Stimulated activated naive CD8-positive, alpha-beta T cell treated with anti-CD3 and anti-CD28 coated beads, Interleukin-15, Interleukin-2, amounts not matched to agents 100 ng/mL and 50 ng/mL, for 24 hours (primary cell): ENCODE measurements around the gene ZNF385C.
"Not testable (repeated sequence)": the region's sequence is repeated elsewhere in the genome, so short reads cannot be mapped to it uniquely, and the experiment has no call there.

Experiments
- H3K27ac Mint-ChIP-seq: one replicate; pipeline ENCODE4 v1.8.0; 2021; ENCODE audit warnings: mild to moderate bottlenecking, mixed read lengths
- H3K27me3 Mint-ChIP-seq: one replicate; pipeline ENCODE4 v1.8.0; 2021; ENCODE audit warnings: mixed read lengths
- H3K36me3 Mint-ChIP-seq: one replicate; pipeline ENCODE4 v1.8.0; 2021; ENCODE audit warnings: low read depth, mixed read lengths
- H3K4me1 Mint-ChIP-seq: one replicate; pipeline ENCODE4 v1.8.0; 2021; ENCODE audit warnings: low read depth, mixed read lengths
- H3K4me3 Mint-ChIP-seq: one replicate; pipeline ENCODE4 v1.8.0; 2021; ENCODE audit warnings: mild to moderate bottlenecking, mixed read lengths
- H3K9me3 Mint-ChIP-seq: one replicate; pipeline ENCODE4 v1.8.0; 2021; ENCODE audit warnings: mixed read lengths

ZNF385C gene

GRCh38 chr17:42040818-42041217 is 57.5 kb downstream of the ZNF385C start:
- Mint-ChIP-seq H3K27me3 (peaks cover 9% of the 10 kb centered on the region), H3K9me3 (no peaks in the 10 kb centered on the region), H3K4me1 (no peaks in the 10 kb centered on the region), H3K4me3 (no peak overlapping the region), H3K36me3 (no peaks in the 10 kb centered on the region), H3K27ac (no peak overlapping the region)

GRCh38 chr17:42039794-42040763 is 58.2 kb downstream of the ZNF385C start:
- H3K4me1 Mint-ChIP-seq, result no peaks in the 10 kb centered on the region
- H3K9me3 Mint-ChIP-seq, result no peaks in the 10 kb centered on the region
- H3K4me3 Mint-ChIP-seq, result no peak overlapping the region
- H3K27ac Mint-ChIP-seq, result no peak overlapping the region
- H3K36me3 Mint-ChIP-seq, result no peaks in the 10 kb centered on the region
- peaks cover 9% of the 10 kb centered on the region for H3K27me3 Mint-ChIP-seq

- Mint-ChIP-seq H3K4me1 (peaks cover 4% of the 10 kb centered on the region), H3K27ac (no peak overlapping the region), H3K36me3 (no peaks in the 10 kb centered on the region), H3K4me3 (no peak overlapping the region), H3K9me3 (no peaks in the 10 kb centered on the region), H3K27me3 (peaks cover 9% of the 10 kb centered on the region)
Observed at GRCh38 chr17:42038221-42038973, 59.9 kb downstream of the ZNF385C start.

- no peaks in the 10 kb centered on the region for H3K36me3 Mint-ChIP-seq
- H3K27me3 Mint-ChIP-seq, result peaks cover 6% of the 10 kb centered on the region
- no peak overlapping the region for H3K4me3 Mint-ChIP-seq
- no peak overlapping the region for H3K27ac Mint-ChIP-seq
- peaks cover 4% of the 10 kb centered on the region for H3K4me1 Mint-ChIP-seq
- H3K9me3 Mint-ChIP-seq, result no peaks in the 10 kb centered on the region
Observed at GRCh38 chr17:42034059-42034458, 64.2 kb downstream of the ZNF385C start.

- Mint-ChIP-seq H3K27me3 (no peaks in the 10 kb centered on the region), H3K4me1 (peaks cover 4% of the 10 kb centered on the region), H3K36me3 (no peaks in the 10 kb centered on the region), H3K9me3 (no peaks in the 10 kb centered on the region), H3K27ac (no peak overlapping the region), H3K4me3 (no peak overlapping the region)
Observed at GRCh38 chr17:42031584-42031983, 66.7 kb downstream of the ZNF385C start.

GRCh38 chr17:42028791-42029127 is 69.5 kb downstream of the ZNF385C start:
- Mint-ChIP-seq H3K4me1 (peaks cover 10% of the 10 kb centered on the region), H3K9me3 (no peaks in the 10 kb centered on the region), H3K36me3 (peaks cover 10% of the 10 kb centered on the region), H3K27ac (no peak overlapping the region), H3K4me3 (no peak overlapping the region), H3K27me3 (no peaks in the 10 kb centered on the region)

GRCh38 chr17:42027961-42028790 is 70.1 kb downstream of the ZNF385C start:
- H3K27ac Mint-ChIP-seq, result no peak overlapping the region
- no peak overlapping the region for H3K4me3 Mint-ChIP-seq
- H3K4me1 Mint-ChIP-seq, result peaks cover 10% of the 10 kb centered on the region
- H3K9me3 Mint-ChIP-seq, result no peaks in the 10 kb centered on the region
- no peaks in the 10 kb centered on the region for H3K27me3 Mint-ChIP-seq
- H3K36me3 Mint-ChIP-seq, result peaks cover 14% of the 10 kb centered on the region

- Mint-ChIP-seq H3K27ac (no peak overlapping the region), H3K27me3 (no peaks in the 10 kb centered on the region), H3K36me3 (peaks cover 14% of the 10 kb centered on the region), H3K9me3 (no peaks in the 10 kb centered on the region), H3K4me1 (peaks cover 10% of the 10 kb centered on the region), H3K4me3 (no peak overlapping the region)
Observed at GRCh38 chr17:42027590-42027889, 70.7 kb downstream of the ZNF385C start.

- Mint-ChIP-seq H3K4me3 (no peak overlapping the region), H3K4me1 (peaks cover 10% of the 10 kb centered on the region), H3K27me3 (no peaks in the 10 kb centered on the region), H3K27ac (no peak overlapping the region), H3K36me3 (peaks cover 18% of the 10 kb centered on the region), H3K9me3 (no peaks in the 10 kb centered on the region)
Observed at GRCh38 chr17:42026857-42027589, 71.2 kb downstream of the ZNF385C start.

- H3K9me3 Mint-ChIP-seq, result no peaks in the 10 kb centered on the region
- peaks cover 18% of the 10 kb centered on the region for H3K36me3 Mint-ChIP-seq
- H3K27ac Mint-ChIP-seq, result no peak overlapping the region
- no peak overlapping the region for H3K4me3 Mint-ChIP-seq
- H3K27me3 Mint-ChIP-seq, result no peaks in the 10 kb centered on the region
- peaks cover 18% of the 10 kb centered on the region for H3K4me1 Mint-ChIP-seq
Observed at GRCh38 chr17:42025936-42026335, 72.3 kb downstream of the ZNF385C start.

GRCh38 chr17:42025191-42025579 is 73.1 kb downstream of the ZNF385C start:
- Mint-ChIP-seq H3K9me3 (no peaks in the 10 kb centered on the region), H3K4me3 (no peak overlapping the region), H3K36me3 (peaks cover 18% of the 10 kb centered on the region)

GRCh38 chr17:42023524-42024349 is 74.5 kb downstream of the ZNF385C start:
- Mint-ChIP-seq H3K9me3 (peaks cover 4% of the 10 kb centered on the region), H3K27ac (peak overlapping the region; percentile 31), H3K4me1 (peaks cover 32% of the 10 kb centered on the region), H3K27me3 (no peaks in the 10 kb centered on the region), H3K4me3 (no peak overlapping the region), H3K36me3 (peaks cover 18% of the 10 kb centered on the region)

More at GRCh38 chr17:42025191-42025579, 73.1 kb downstream of the ZNF385C start:
- peaks cover 24% of the 10 kb centered on the region for H3K4me1 Mint-ChIP-seq
- H3K27me3 Mint-ChIP-seq, result no peaks in the 10 kb centered on the region
- no peak overlapping the region for H3K27ac Mint-ChIP-seq

- H3K9me3 Mint-ChIP-seq, H3K27me3 Mint-ChIP-seq: not testable (repeated sequence)
- peak overlapping the region; percentile 89 for H3K27ac Mint-ChIP-seq
- H3K4me1 Mint-ChIP-seq, result peaks cover 49% of the 10 kb centered on the region
- H3K4me3 Mint-ChIP-seq, result peak overlapping the region; percentile 92
- peaks cover 18% of the 10 kb centered on the region for H3K36me3 Mint-ChIP-seq
Observed at GRCh38 chr17:42020845-42021244, 77.4 kb downstream of the ZNF385C start.
